Neural cell (in vitro differentiated cells): ENCODE data around the gene MOSMO. TPM values are rescaled to one million over a fixed set of nuclear protein-coding genes. Genes with fewer than 3 reads are reported as not detected.

Experiments used
- H2AFZ ChIP-seq: fragments of 200-600, 300-800 bp; sonication (generic), shearing (Covaris generic); 2 replicates; pipeline ENCODE4 v1.6.0; 2014; ENCODE audit warnings: low read depth, mild to moderate bottlenecking, antibody characterized with exemption, low read length, moderate library complexity
- H3F3A ChIP-seq: fragments of 200-600 bp; shearing (Covaris generic); 2 replicates; pipeline ENCODE4 v1.6.1; 2016; ENCODE audit warnings: mild to moderate bottlenecking, moderate library complexity, mixed read lengths, antibody characterized with exemption, low read length; ENCODE audit not compliant: insufficient read depth, poor library complexity, severe bottlenecking
- H3K27ac ChIP-seq: fragments of 200-600, 300-800 bp; sonication (generic), shearing (Covaris generic); 2 replicates; pipeline ENCODE4 v1.5.1; 2014; ENCODE audit warnings: mild to moderate bottlenecking, low read length, moderate library complexity
- H3K27me3 ChIP-seq: fragments of 300-800, 200-600 bp; sonication (generic), shearing (Covaris generic); 2 replicates; pipeline ENCODE4 v1.6.0; 2014; ENCODE audit warnings: mild to moderate bottlenecking, low read depth, low read length, moderate library complexity; ENCODE audit not compliant: insufficient read depth
- H3K36me3 ChIP-seq: fragments of 300-800, 200-600 bp; sonication (generic), shearing (Covaris generic); 2 replicates; pipeline ENCODE4 v1.5.1; 2014; ENCODE audit warnings: mild to moderate bottlenecking, antibody characterized with exemption, low read length, moderate library complexity; ENCODE audit not compliant: insufficient read depth
- H3K4me2 ChIP-seq: fragments of 300-800, 200-600 bp; sonication (generic), shearing (Covaris generic); 2 replicates; pipeline ENCODE4 v1.6.0; 2014; ENCODE audit warnings: mild to moderate bottlenecking, low read length
- H3K4me3 ChIP-seq: fragments of 300-800, 200-600 bp; sonication (generic), shearing (Covaris generic); 2 replicates; pipeline ENCODE4 v1.5.1; 2014; ENCODE audit warnings: mild to moderate bottlenecking, low read length, moderate library complexity
- H3K79me2 ChIP-seq: fragments of 200-600 bp; shearing (Covaris generic); replicated peaks from 2 replicates; pipeline ENCODE4 v1.6.0; 2014; ENCODE audit warnings: mild to moderate bottlenecking, low read length, moderate library complexity; ENCODE audit not compliant: insufficient read depth
- H3K9ac ChIP-seq: fragments of 300-800, 200-600 bp; sonication (generic), shearing (Covaris generic); 2 replicates; pipeline ENCODE4 v1.6.1; 2016; ENCODE audit warnings: mild to moderate bottlenecking, low read length, mixed read lengths
- H3K9me2 ChIP-seq: fragments of 200-600 bp; shearing (Covaris generic); 2 replicates; pipeline ENCODE4 v1.6.1; 2016; ENCODE audit warnings: mild to moderate bottlenecking, low read length, mixed read lengths; ENCODE audit not compliant: insufficient read depth
- H3K9me3 ChIP-seq: fragments of 200-600, 300-800 bp; sonication (generic), shearing (Covaris generic); 2 replicates; pipeline ENCODE4 v1.6.1; 2016; ENCODE audit warnings: mild to moderate bottlenecking, mixed run types, low read length, moderate library complexity, mixed read lengths
- H4K20me1 ChIP-seq: fragments of 200-600 bp; shearing (Covaris generic); 2 replicates; pipeline ENCODE4 v1.6.1; 2016; ENCODE audit warnings: mild to moderate bottlenecking, mixed run types; ENCODE audit not compliant: insufficient read depth
- CTCF ChIP-seq: fragments of 450-650 bp; IDR thresholded peaks from 2 replicates; pipeline ENCODE4 v1.5.1; 2014; ENCODE audit warnings: antibody characterized with exemption, mild to moderate bottlenecking, moderate library complexity; ENCODE audit not compliant: poor library complexity, severe bottlenecking
- EP300 ChIP-seq: fragments of 450-650 bp; conservative IDR thresholded peaks from 2 replicates; pipeline ENCODE4 v1.6.1; 2014; ENCODE audit warnings: antibody characterized with exemption, mild to moderate bottlenecking, moderate library complexity; ENCODE audit not compliant: poor library complexity, severe bottlenecking
- EZH2 ChIP-seq: fragments of 200-600, 300-800 bp; shearing (Covaris generic), sonication (generic); IDR thresholded peaks from 2 replicates; pipeline ENCODE4 v1.6.1; 2014; ENCODE audit warnings: antibody characterized with exemption, low read length, borderline replicate concordance, mild to moderate bottlenecking; ENCODE audit not compliant: insufficient read depth, poor library complexity, severe bottlenecking
- MXI1 ChIP-seq: fragments of 450-650 bp; conservative IDR thresholded peaks from 2 replicates; pipeline ENCODE4 v1.6.1; 2014; ENCODE audit warnings: antibody characterized with exemption, mild to moderate bottlenecking; ENCODE audit not compliant: poor library complexity, severe bottlenecking
- POLR2AphosphoS5 ChIP-seq: IDR thresholded peaks from 2 replicates; pipeline ENCODE4 v1.6.1; 2012
- RAD21 ChIP-seq: fragments of 450-650 bp; conservative IDR thresholded peaks from 2 replicates; pipeline ENCODE4 v1.6.1; 2014; ENCODE audit warnings: antibody characterized with exemption, mild to moderate bottlenecking, moderate library complexity
- REST ChIP-seq: IDR thresholded peaks from 2 replicates; pipeline ENCODE4 v1.6.1; 2012; ENCODE audit warnings: borderline replicate concordance
- SMC3 ChIP-seq: fragments of 450-650 bp; conservative IDR thresholded peaks from 2 replicates; pipeline ENCODE4 v1.6.1; 2014; ENCODE audit warnings: antibody characterized with exemption, mild to moderate bottlenecking, moderate library complexity; ENCODE audit not compliant: poor library complexity
- TAF1 ChIP-seq: IDR thresholded peaks from 2 replicates; pipeline ENCODE4 v1.6.1; 2012; ENCODE audit warnings: low read depth
- polyA plus RNA-seq: library from polyadenylated mRNA; depleted of rRNA; stranded (reverse); fragments of >200 nt; gene quantifications from 2 replicates; pipeline ENCODE4 v1.2.3, GENCODE V29; 2014

The MOSMO gene
- polyA plus RNA-seq, 1 donor from 2014 or later = 56.3 TPM

GRCh38 chr16:21984062-21984461 lies 23.8 kb upstream of the MOSMO start:
- no peaks in the 10 kb centered on the region for H3K9me2 ChIP-seq
- no peak overlapping the region for H2AFZ ChIP-seq
- H3K9me3 ChIP-seq = no peaks in the 10 kb centered on the region
- no peaks in the 10 kb centered on the region for H4K20me1 ChIP-seq
- H3F3A ChIP-seq = no peaks in the 10 kb centered on the region
- no peaks in the 10 kb centered on the region for H3K27me3 ChIP-seq
- TF ChIP-seq EP300 (no peak), TAF1 (no peak), REST (no peak), CTCF (no peak), RAD21 (no peak), POLR2AphosphoS5 (no peak), MXI1 (no peak), SMC3 (no peak), EZH2 (no peak)
- no peak overlapping the region for H3K9ac ChIP-seq
- H3K79me2 ChIP-seq = no peaks in the 10 kb centered on the region
- H3K4me2 ChIP-seq = no peak overlapping the region
- H3K36me3 ChIP-seq = peaks cover 21% of the 10 kb centered on the region
- no peak overlapping the region for H3K4me3 ChIP-seq
- H3K27ac ChIP-seq = no peak overlapping the region

- H3K27ac ChIP-seq = no peak overlapping the region
- no peaks in the 10 kb centered on the region for H3K79me2 ChIP-seq
- TF ChIP-seq EZH2 (no peak), POLR2AphosphoS5 (no peak), CTCF (no peak), MXI1 (no peak), TAF1 (no peak), REST (no peak), RAD21 (no peak)
- no peak overlapping the region for H3K4me3 ChIP-seq
- H3K36me3 ChIP-seq = peaks cover 7% of the 10 kb centered on the region
- H4K20me1 ChIP-seq = no peaks in the 10 kb centered on the region
- H3K27me3 ChIP-seq = no peaks in the 10 kb centered on the region
- no peak overlapping the region for H3K4me2 ChIP-seq
- no peak overlapping the region for H2AFZ ChIP-seq
- no peak overlapping the region for H3K9ac ChIP-seq
- no peaks in the 10 kb centered on the region for H3K9me3 ChIP-seq
- no peaks in the 10 kb centered on the region for H3K9me2 ChIP-seq
- H3F3A ChIP-seq = no peaks in the 10 kb centered on the region
Observed at GRCh38 chr16:21985524-21985923, 22.4 kb upstream of the MOSMO start.
